HL-60 (cell line): ENCODE data around the gene DENND1C.

ENCODE experiments used
- GABPA ChIP-seq: IDR thresholded peaks from 2 replicates; pipeline ENCODE4 v1.6.1; 2012; ENCODE audit warnings: low read depth
- POLR2AphosphoS5 ChIP-seq: IDR thresholded peaks from 2 replicates; pipeline ENCODE4 v1.6.1; 2012; ENCODE audit warnings: low read depth
- REST ChIP-seq: IDR thresholded peaks from 2 replicates; pipeline ENCODE4 v1.6.1; 2012; ENCODE audit warnings: low read depth; ENCODE audit not compliant: insufficient replicate concordance
- TF ChIP-seq, protein P1 (sequence below): IDR thresholded peaks from one replicate; pipeline ENCODE4 v1.5.1; 2011; ENCODE audit warnings: low read length, control low read depth, inconsistent platforms; ENCODE audit not compliant: insufficient read depth

DNA sequence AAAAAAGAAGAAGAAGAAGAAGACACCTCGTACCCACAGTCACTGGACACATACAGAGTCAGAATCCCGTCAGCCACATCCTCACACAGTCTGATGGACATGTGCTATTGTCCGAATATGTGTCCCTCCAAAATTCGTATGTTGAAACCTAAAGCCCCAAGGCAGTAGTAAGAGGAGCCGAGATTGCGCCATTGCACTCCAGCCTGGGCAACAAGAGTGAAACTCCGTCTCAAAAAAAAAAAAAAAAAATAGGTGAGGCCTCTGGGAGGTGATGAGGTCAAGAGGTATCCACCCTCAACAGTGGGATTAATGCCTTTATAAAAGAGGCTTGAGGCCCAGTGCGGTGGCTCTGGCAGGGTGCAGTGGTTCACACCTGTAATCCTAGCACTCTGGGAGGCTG is 2.6 kb upstream of the DENND1C start:
- TF ChIP-seq, protein P1, sequence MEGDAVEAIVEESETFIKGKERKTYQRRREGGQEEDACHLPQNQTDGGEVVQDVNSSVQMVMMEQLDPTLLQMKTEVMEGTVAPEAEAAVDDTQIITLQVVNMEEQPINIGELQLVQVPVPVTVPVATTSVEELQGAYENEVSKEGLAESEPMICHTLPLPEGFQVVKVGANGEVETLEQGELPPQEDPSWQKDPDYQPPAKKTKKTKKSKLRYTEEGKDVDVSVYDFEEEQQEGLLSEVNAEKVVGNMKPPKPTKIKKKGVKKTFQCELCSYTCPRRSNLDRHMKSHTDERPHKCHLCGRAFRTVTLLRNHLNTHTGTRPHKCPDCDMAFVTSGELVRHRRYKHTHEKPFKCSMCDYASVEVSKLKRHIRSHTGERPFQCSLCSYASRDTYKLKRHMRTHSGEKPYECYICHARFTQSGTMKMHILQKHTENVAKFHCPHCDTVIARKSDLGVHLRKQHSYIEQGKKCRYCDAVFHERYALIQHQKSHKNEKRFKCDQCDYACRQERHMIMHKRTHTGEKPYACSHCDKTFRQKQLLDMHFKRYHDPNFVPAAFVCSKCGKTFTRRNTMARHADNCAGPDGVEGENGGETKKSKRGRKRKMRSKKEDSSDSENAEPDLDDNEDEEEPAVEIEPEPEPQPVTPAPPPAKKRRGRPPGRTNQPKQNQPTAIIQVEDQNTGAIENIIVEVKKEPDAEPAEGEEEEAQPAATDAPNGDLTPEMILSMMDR: no peak
- TF ChIP-seq GABPA (no peak), REST (no peak), POLR2AphosphoS5 (no peak)
